ENCODE data around the gene ARL5A. TPM values are rescaled to one million over a fixed set of nuclear protein-coding genes. Genes with fewer than 3 reads are reported as not detected.
"Not testable (repeated sequence)": the region's sequence is repeated elsewhere in the genome, so short reads cannot be mapped to it uniquely, and the experiment has no call there.

The ARL5A gene
- total RNA-seq, 1 experiment from 2014 or later = 76.7 TPM

GRCh38 chr2:151795646-151796240, 32.5 kb downstream of the ARL5A start:
- no peak for DNase-seq (ENCODE audit: low spot score)

GRCh38 chr2:151794422-151794821, 33.8 kb downstream of the ARL5A start:
- not testable (repeated sequence) for DNase-seq (ENCODE audit: low spot score)

- DNase-seq (ENCODE audit: low spot score) = no peak
These were observed 35.1 kb downstream of the ARL5A start for GRCh38 chr2:151793123-151793522.

DNA sequence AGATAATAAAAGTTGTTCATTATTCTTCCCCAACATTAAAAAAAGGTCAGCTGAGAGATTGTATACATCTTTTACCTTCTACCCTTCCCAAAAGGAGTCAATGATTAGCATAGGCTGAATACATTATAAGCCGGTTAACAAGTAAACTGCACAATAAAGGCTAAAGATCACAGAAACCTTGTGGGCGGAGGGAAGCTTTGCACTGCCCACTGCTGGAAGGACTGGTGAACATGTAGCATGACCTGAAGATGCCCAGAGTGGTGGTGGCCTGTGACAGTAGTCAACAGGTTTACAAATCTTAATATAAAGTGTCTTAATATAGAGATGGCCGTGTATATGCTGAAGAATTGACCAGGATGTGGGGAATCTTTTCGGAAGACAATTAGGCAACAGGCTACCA, 35.6 kb downstream of the ARL5A start:
- no peak for DNase-seq (ENCODE audit: low spot score)

GRCh38 chr2:151791545-151791944, 36.7 kb downstream of the ARL5A start:
- DNase-seq (ENCODE audit: low spot score) = no peak

GRCh38 chr2:151790689-151791088, 37.5 kb downstream of the ARL5A start:
- DNase-seq (ENCODE audit: low spot score) = no peak

DNA sequence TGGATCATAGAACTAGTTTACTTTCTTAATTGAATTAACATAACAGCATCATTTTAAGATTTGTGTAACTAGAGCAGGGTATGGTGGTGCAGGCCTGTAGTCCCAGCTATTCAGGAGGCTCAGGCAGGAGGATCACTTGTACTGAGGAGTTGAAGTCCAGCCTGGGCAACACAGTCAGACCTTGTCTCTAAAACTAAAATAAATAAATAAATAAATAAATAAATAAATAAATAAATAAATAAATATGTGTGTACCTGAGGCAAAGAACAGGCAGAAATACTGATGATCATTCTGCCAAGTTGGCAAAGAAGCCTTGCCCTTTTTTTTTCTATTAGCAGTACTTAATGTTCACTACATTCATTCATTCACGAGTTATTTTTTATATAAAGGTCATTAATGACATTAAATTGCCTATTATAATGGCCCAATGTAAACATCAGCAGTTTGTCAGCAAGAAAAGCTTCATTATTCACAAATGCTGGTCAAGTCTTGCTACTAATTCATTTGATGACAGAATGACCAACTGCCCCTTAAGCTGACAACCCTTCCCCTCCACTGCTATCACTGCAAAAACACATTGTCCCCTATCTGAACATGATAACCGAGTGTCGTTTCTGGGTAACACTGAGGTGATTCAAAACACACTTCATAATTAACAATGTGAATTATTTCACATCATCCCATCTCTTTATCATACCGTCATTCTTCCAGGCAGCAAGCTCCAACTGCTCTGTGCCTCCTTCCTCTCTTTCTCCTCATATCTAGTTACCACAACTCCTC, 39.0 kb downstream of the ARL5A start:
- no peak for DNase-seq (ENCODE audit: low spot score)

- DNase-seq (ENCODE audit: low spot score) = no peak
These were observed 41.7 kb downstream of the ARL5A start for GRCh38 chr2:151786483-151786882.

- DNase-seq (ENCODE audit: low spot score) = no peak
These were observed 42.1 kb downstream of the ARL5A start for GRCh38 chr2:151786077-151786476.

DNA sequence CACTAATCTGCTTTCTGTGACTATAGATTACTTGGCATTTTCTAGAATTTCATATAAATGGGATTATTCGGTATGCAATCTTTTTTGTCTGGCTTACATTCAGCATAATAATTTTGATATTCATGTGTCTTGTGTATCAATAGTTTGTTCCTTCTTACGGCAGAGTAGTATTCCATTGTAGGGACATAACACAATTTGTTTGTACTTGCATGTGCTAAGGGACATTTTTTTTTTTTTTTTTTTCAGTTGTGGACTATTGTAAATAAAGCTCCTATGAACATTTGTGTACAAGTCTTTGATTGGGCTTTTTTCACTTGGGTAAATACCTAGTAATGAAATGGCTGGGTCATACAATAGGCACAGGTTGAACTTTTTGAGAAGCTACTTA, 45.1 kb downstream of the ARL5A start:
- DNase-seq (ENCODE audit: low spot score) = no peak

DNA sequence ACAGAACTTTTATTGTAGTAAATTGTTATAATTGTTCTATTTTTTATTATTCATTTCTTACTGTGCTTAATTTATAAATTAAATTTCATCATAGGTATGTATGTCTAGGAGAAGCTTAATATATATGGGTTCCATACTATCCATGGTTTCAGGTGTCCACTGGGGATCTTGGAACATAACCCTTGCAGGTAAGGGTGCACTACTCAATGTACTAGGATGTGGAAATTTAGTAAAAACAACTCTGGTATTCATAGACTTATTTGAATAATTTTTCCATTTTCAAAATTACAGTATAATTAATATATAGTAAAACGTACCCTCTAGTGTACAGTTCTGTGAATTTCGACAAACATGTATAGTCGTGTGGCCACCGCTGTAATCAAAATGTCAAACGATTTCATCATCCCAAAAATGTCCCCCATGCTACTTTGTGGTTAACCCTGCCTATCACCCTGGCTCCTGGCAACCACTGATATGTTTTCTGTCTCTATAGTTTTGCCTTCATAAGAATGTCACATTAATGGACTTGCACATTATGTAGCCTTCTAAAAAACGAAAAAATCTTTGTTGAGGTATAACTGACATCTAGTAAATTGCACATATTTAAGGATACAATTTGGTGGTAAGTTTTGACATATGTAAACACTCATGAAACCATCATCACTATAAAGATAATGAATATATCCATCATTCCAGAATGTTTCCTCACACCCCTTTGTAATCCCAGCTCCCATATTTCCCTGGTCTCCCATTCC, 45.7 kb downstream of the ARL5A start:
- no peak for DNase-seq (ENCODE audit: low spot score)

DNA sequence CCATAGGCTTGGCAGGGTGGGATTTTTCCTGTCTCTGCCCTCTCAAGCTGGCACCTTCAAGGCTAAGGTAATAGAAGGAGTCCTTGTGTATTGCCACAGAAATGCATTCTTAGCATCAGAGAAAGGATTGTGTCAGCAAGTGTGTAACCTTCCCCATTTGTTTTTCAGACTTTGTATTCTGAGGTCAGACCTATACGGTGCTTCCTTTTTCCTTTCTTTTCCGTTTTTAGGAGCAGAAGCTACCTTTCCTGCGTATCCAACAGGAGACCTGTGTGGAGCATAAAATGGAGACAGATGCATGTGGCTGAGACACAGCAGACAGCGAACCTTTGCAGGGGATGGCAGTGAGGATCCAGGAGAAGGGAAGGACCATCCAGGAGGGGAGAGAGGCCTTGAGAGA, 46.6 kb downstream of the ARL5A start:
- DNase-seq (ENCODE audit: low spot score) = no peak

GRCh38 chr2:151780938-151781337, 47.3 kb downstream of the ARL5A start:
- DNase-seq (ENCODE audit: low spot score) = no peak

- no peak for DNase-seq (ENCODE audit: low spot score)
These were observed 50.3 kb downstream of the ARL5A start for GRCh38 chr2:151777935-151778334.

- DNase-seq (ENCODE audit: low spot score) = no peak
These were observed 50.7 kb downstream of the ARL5A start for GRCh38 chr2:151777487-151777886.

DNA sequence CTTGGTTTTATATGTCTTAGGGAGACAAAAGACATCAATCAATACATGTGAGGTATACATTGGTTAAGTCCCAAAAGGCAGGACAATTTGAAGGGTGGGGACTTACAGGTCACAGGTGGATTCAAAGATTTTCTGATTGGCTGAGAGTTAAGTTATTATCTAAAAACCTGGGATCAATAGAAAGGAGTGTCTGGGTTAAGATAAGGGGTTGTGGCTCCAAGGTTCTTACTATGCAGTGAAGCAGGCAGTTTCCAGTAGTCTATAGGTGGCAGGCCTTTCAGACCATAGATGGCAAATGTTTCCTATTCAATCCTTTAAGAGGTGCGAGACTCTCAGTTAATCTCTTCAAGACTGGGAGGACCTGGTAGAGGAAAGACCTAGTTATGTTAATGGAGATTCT, 51.9 kb downstream of the ARL5A start:
- no peak for DNase-seq (ENCODE audit: low spot score)

- DNase-seq (ENCODE audit: low spot score) = peak; percentile 31
These were observed 53.0 kb downstream of the ARL5A start for GRCh38 chr2:151775057-151775740.

DNA sequence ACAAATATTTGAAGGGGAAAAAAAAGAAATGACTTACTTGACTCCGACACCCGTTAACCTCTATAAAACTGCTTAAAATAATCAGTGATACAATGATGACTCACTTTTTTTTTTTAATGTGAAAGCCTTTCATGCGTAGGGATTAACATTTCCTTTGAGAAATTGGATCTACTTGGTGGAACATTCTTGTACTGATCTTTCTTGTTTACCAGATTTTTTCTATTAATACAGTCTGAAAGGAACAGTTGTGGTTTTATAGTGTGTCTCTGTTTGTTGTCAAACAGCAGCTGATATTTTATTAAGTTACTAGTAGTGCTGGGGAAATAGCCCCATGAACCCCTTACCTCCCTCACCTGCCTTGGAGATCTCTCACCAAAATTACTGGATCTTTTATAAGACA, 53.7 kb downstream of the ARL5A start:
- DNase-seq (ENCODE audit: low spot score) = peak; percentile 63

GRCh38 chr2:151771599-151772358, 56.4 kb downstream of the ARL5A start:
- DNase-seq (ENCODE audit: low spot score) = no peak

DNA sequence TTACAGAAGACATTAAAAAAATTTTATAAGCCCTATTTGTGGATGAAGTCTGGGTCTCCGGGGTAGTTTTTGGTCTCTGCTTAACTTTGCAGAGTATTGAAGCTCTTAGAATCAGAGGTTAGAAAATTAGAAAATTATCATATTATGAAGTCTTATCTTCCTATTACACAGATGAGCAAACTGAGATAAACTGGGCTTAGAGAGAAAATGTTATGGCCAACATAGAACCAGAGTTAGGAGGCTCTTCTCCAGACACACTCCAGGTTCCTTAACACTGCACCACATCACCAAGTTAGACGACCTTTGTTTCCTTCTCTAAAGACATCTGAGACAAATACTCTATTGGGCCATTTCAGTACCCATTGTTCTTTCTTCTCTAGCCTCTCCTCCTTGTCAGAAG, 57.2 kb downstream of the ARL5A start:
- DNase-seq (ENCODE audit: low spot score) = no peak

- no peak for DNase-seq (ENCODE audit: low spot score)
These were observed 58.6 kb downstream of the ARL5A start for GRCh38 chr2:151769606-151770005.

GRCh38 chr2:151767536-151767935, 60.7 kb downstream of the ARL5A start:
- DNase-seq (ENCODE audit: low spot score) = peak; percentile 13
